Activated CD4-positive, CD25-positive, alpha-beta regulatory T cell treated with anti-CD3 and anti-CD28 coated beads, Interleukin-2, amount 50 U/mL, for 16 hours (primary cell): ENCODE data around the gene PIEZO2.
"Not testable (repeated sequence)": the region's sequence is repeated elsewhere in the genome, so short reads cannot be mapped to it uniquely, and the experiment has no call there.

ENCODE experiments used
- DNase-seq: peaks from one replicate; pipeline ENCODE4 v3.0.0-alpha.2; 2020; ENCODE audit warnings: low read depth, low spot score

Gene PIEZO2

GRCh38 chr18:11149441-11150270 is at the start of gene PIEZO2:
PIEZO2 (minus strand) TSS chr18:11149569; CDS start chr18:11148588, 981 bp downstream.
- no peak for DNase-seq

DNA sequence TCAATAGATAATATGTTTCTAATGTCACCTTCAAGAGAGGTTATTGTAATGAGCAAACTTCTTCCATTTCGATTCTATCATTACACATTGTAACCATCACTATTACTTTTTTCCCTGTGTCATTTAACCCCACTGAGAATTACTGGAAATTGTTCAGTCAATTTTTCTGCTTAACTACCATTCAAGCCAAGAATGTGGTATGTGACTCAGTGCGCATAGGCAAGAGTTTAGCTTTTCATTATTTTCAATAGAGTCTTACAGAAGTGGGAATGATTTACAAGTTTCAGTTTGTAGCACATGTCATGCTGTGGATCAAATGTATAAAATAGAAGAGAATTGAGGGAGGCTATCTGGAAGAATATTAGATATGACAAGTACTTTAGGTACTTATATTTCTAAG is 34.3 kb upstream of the PIEZO2 start:
- DNase-seq: no peak

DNA sequence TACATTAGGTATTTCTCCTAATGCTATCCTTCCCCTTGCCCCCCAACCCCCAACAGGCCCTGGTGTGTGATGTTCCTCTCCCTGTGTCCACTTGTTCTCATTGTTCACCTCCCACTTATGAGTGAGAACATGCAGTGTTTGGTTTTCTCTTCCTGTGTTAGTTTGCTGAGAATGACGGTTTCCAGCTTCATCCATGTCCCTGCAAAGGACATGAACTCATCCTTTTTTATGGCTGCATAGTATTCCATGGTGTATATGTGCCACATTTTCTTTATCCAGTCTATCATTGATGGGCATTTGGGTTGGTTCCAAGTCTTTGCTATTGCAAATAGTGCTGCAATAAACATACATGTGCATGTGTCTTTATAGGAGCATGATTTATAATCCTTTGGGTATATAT is 32.3 kb upstream of the PIEZO2 start:
- not testable (repeated sequence) for DNase-seq

DNA sequence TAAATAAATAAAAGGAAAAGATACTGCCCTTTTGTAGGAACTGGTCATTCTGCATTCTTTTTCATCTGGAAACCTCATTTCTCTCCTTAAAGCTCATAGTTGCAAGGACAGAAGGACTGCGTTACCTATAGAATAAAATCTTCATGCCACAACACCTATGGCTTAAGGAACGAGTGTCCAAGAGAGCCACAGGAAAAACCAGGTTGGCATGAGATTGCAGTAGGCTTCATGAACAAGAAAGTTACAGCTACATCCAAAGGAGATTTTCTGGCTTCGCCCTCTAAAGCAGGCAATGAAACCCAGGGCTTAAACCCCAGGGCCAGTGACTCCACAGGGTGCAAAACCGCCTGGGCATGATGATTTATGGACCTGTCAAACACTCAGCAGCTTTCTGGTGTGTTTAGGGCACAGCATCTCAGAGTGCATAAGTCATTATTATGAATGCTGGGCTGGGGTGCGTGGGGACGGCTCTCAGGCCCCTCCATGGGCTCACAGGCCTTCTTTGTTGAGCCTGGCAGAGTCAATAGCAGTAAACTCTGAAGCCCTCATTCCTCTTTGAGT is 30.7 kb upstream of the PIEZO2 start:
- DNase-seq: no peak

DNA sequence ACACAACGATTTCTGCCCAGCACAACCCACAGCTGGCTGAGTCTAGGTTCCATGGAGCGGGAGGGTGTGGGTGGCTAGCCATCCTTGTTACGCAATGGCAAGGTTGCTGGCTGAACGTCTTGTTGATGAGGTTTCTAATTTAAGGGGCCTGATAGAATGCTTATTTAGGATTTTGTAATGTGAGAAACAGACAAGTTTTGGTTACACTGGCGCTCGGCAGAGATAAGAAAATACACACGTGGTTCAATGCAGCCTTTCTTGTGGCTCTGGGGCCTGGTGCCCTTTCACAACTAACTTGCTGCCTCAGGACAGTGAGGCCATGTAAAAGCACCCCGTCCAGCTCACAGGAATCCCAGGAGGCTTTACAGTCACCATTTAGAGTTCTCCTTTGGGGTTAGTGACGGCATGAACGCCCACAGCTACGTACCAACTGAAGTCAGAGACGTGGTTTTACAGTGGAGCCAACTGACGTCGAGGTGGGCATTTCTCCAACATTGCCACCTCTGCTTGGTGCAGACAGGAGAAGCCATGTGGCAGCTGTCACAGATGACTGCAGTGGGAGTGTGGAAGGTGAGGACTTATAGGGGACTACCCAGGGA is 29.7 kb upstream of the PIEZO2 start:
- DNase-seq: no peak

DNA sequence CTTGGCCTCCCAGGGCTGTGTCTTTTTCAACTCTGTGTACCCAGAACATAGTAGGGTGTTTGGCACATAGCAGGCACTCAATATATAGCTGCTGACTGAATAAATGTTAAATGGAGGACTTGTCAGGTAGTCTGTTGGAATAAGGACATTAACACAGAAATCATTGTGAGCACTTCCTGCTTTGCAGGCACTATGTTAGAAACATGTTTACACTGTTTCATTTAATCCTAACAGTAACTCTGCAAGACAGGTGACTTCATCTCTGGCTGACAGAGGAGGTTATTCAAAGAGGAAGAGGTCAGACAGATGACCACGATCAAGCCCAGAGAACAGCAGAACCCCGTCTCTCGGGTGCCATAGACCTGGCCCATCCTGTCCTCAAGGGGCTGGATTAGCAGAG is 28.0 kb upstream of the PIEZO2 start:
- DNase-seq: no peak

GRCh38 chr18:11176481-11176881 is 27.1 kb upstream of the PIEZO2 start:
- DNase-seq: no peak

DNA sequence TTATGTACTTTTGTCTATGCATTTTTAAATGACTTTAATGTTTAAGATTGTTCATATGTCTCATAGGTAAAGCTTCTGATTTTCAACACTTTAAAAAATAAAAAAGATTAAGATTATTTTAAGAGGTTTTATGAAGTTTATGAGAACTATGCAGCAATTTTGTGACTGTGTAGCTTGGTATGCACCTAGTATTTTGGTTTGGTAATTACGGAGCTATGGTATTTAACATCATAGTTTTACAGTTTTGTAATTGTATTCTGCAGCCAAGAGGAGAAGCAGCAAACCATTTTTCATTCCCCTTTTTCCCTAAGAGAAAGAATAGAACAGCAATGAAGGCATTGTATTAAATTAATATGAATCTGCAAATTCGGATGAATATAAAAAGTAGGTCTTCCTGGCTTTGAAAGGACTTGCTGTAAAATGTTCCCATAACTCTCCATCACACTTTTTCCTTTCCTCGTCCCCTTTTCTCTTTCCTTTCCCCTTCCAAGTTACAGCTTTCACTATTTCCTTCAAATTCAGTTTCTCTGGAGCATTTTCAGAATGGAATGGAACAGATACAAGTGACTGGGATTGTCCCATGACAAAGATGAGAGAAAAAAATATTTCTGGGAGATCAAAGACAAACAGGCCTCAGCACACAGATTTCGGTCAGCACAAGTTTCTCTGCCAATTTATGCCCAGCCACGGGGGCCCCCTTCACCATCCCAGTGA is 26.1 kb upstream of the PIEZO2 start:
- DNase-seq: no peak

- DNase-seq: not testable (repeated sequence)
Measured at GRCh38 chr18:11174179-11174578, 24.8 kb upstream of the PIEZO2 start.

DNA sequence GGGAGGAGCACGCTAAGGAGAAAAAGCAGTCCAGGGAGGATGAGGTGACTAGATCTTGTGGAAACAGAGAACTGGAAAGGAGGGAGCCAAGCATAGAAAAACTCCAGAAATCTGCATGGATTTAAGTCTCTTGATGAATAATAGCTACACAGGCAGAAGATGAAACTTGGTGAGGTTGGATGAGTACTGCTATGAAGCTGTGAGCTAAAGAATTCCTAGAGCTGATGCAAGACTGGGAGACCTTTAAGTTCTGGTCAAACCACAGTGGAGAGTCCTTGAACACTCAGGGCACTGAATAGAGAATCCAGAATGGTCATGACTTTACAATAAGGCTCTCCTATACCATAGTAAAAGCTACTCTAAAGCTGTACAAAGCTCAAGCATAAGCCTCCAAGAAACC is 18.4 kb upstream of the PIEZO2 start:
- DNase-seq: no peak

GRCh38 chr18:11165952-11166351 is 16.6 kb upstream of the PIEZO2 start:
- DNase-seq: no peak

GRCh38 chr18:11165138-11165537 is 15.8 kb upstream of the PIEZO2 start:
- DNase-seq: no peak

DNA sequence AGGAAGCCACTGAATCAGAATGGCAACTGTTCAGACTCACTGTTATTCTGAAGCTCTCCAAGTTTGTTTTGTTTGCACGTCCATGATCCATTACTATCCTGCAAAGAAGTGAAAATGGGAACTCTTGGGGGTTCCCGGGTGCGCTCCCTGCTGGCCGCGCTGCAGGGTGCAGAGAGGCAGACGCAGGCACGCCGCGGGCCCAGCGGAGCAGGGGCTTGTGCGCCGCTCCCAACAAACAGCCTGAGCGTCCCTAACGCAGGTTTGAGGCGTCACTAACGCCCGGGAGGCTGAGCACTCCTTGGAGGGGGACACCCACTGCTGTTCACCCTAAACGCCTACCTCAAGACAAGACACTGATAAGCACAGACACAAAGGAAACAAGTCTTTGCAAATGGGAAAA is 14.3 kb upstream of the PIEZO2 start:
- no peak for DNase-seq

DNA sequence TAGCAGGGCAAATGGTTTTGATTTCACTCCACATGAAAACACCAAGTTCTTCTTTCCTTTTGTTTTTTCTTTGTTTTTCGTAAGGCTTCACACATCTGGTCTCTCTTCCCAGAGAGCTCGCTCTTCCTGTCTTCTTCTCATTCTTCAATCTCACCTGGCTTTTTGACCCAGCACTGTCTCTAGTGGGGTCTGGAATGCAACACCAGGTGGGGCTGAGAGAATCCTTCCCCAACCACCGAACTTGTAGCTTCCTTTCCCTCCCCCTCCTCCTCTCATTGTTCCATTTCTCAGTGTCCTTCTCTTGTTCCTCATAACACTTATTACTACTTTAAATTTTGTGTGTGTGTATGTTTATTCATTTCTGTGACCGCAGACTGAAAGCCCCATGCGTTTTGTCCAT is 13.5 kb upstream of the PIEZO2 start:
- no peak for DNase-seq

GRCh38 chr18:11162462-11162861 is 13.1 kb upstream of the PIEZO2 start:
- no peak for DNase-seq

DNA sequence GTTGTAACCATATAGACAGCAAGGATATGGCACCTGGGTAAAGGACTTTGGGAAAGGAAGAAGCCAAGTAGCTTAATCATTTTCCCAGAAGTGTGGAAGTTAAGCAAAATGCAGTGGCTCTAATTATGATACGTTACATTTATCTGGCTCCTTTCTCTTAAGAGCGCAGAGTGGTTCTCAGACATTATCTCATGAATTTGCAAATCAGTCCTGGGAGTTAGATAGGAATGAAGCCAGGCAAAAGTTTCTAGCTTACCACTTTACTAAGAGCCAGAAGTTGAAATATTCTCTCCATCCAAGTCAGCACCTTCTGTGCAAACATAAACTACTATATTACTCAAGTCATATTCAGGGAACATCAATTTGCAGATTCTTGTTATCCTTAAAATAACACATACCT is 10.9 kb upstream of the PIEZO2 start:
- DNase-seq: no peak

GRCh38 chr18:11159844-11160243 is 10.5 kb upstream of the PIEZO2 start:
- DNase-seq: no peak

DNA sequence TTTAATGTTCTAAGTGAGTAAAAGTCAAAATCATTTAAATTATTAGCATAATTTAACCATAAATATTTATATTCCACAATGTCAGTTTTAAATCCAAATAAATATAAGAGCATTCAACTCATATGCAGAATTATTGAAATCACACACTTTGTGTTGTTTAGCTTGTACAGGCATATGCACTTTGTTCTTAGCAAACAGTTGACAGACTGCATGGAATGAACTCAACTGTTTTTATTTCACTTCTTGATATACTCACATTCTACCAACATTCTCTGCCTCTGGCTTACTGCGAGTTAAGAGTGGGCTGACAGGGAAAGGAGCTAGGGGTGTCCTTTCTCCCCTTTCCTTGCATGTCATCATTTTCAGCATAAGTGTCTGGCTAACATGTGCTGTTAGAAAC is 7.6 kb upstream of the PIEZO2 start:
- DNase-seq: no peak

DNA sequence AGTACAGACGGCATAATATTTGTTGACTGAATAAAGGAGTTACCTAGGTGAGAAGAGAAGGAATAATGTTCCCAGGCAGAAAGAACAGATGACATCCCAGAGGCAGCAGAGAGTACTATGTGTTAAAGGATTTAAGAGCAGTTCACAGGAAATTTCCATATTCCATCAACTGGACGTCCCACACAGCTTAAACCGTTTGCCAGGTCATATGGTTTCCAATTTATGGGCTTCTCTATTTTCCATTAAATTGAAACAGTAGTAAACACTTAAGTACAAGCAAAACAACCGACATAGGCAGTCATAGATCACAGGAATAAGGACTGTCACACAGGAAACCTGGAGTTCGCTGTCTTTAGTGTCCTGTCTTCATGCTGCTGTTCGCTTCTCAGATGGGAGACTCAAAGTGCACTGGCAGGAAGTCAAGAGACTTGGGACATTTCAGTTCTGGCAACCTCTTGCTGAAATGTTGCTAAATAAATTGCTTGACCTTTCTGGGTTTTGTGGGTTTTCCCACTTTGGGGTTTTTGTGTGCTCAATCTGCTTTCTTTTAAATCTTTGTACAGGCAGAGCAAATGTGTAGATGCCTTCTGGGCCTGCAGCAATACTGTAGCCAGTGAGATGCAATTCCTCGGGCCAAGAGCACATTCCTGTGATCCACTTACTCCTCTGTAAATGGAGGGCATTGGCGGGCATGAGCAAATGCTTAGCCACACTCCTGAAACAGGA is 5.8 kb upstream of the PIEZO2 start:
- DNase-seq: no peak

- DNase-seq: no peak
Measured at GRCh38 chr18:11154368-11154989, 5.1 kb upstream of the PIEZO2 start.

GRCh38 chr18:11153097-11153496 is 3.7 kb upstream of the PIEZO2 start:
- DNase-seq: no peak
